Measurements from ENCODE around the gene CDC34.

Gene CDC34, protein sequence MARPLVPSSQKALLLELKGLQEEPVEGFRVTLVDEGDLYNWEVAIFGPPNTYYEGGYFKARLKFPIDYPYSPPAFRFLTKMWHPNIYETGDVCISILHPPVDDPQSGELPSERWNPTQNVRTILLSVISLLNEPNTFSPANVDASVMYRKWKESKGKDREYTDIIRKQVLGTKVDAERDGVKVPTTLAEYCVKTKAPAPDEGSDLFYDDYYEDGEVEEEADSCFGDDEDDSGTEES

GRCh38 chr19:531753-532560 is at the start of gene CDC34:
Gene CDC34 (plus strand): TSS chr19:531760. CDS start chr19:531932, 172 bp downstream.
- DNase-seq, result no peak

- no peak for DNase-seq
Measured at GRCh38 chr19:482186-483041, 49.1 kb upstream of the CDC34 start.

- DNase-seq, result no peak
Measured at GRCh38 chr19:483332-484072, 48.1 kb upstream of the CDC34 start.

- DNase-seq, result no peak
Measured at GRCh38 chr19:484494-484893, 47.1 kb upstream of the CDC34 start.

DNA sequence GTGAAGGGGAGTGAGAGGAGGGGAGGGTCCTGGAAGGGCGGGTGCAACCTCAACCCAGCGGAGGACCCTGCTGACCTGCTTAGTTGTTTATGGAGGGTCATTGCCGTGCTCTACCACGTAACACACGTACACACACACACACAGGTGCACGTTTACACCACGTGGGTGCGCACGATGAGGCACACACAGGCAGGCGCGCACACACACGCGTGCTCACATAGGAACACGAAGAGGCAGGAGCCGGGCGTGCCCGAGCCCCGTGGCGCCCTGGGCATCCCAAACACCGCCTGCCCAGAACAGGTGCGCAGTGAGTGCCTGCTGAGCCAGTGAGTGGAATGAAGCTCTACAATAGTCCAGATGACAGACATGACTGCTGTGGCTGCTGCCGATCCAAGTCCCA is 46.5 kb upstream of the CDC34 start:
- no peak for DNase-seq

DNA sequence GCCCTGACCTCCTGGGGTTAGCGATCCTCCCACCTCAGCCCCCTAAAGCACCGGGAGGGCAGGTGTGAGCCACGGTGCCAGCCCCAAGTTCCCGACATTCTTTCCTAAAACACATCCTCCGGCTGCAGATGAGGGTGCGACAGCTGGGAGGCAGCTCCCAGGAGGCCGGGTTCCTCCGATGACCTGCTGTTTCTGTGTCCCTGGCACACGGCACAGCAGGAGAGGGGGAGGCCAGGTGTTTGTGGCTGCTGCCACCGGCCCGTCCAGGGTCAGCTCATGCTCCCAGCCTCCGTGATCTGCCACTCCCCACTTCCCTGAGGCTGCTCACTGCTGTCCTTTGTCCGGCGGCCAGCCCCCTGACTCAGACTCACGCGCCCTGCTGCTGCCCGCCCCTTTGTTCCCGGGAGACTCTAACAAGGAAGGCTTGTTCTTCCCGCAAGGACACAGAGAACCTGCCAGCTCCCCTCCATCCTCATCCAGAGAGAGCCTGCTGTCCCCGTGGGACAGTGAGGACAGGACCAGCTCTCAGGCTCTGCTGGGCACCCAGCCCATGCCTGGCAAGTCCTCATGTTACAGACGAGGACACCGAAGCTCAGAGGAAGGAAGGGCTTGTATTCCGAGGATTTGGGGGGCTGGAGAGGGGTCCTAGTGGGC is 45.9 kb upstream of the CDC34 start:
- no peak for DNase-seq

GRCh38 chr19:488505-489417 is 42.8 kb upstream of the CDC34 start:
- peak; percentile 94 for DNase-seq

DNA sequence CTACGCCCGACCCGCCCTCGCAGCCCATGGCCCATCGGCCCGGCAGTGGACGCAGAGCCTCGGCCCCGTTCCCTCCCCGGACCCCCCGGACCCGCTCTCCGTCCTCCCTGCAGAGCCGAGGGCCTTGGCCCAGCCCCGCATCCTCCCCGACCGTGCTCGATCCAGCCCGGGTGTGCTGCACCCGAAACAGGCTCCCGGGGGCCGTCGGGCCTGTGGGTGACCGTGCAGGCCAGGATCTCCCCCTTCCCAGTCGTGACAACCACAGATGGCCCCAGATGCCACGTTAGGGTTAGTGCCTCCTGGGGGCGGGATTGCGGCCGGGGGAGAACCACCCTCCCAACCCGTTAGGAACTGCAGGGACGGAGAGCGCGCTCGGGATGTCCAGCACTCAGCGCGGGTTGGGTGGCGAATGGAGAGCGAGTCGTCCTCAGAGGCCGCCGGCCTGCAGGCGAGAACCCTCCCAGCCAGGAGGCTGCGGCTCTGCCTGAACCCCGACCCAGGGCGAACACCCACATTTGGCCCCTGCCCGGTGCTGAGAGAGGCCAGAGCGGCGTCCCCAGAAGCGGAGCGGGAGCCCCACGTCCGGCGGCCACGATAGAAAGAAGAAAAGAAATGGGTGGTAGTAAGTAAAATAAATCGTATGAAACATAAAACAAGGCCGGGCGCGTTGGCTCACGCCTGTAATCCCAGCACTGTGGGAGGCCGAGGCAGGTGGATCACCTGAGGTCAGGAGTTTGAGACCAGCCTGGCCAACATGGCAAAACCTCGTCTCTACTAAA is 42.0 kb upstream of the CDC34 start:
- no peak for DNase-seq

GRCh38 chr19:491146-491741 is 40.3 kb upstream of the CDC34 start:
- DNase-seq, result no peak

- DNase-seq, result no peak
Measured at GRCh38 chr19:492091-492531, 39.4 kb upstream of the CDC34 start.

- no peak for DNase-seq
Measured at GRCh38 chr19:493391-494170, 38.0 kb upstream of the CDC34 start.

GRCh38 chr19:494171-495080 is 37.1 kb upstream of the CDC34 start:
- no peak for DNase-seq

DNA sequence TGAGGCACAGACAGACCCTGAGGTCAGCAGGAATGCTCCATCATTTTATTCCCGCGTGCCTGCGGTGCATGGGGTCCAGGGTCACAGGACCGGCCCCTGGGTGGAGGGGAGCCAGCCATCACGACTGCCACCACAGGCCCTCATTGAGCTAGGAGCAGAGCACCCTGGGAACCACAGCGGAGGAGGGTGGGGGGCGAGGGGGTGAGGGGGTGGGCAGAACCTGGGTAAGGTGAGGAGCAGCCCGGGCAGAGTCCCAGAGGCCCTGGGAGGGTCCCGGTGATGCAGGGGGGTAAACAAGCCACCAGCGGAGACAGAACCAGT is 36.5 kb upstream of the CDC34 start:
- no peak for DNase-seq

DNA sequence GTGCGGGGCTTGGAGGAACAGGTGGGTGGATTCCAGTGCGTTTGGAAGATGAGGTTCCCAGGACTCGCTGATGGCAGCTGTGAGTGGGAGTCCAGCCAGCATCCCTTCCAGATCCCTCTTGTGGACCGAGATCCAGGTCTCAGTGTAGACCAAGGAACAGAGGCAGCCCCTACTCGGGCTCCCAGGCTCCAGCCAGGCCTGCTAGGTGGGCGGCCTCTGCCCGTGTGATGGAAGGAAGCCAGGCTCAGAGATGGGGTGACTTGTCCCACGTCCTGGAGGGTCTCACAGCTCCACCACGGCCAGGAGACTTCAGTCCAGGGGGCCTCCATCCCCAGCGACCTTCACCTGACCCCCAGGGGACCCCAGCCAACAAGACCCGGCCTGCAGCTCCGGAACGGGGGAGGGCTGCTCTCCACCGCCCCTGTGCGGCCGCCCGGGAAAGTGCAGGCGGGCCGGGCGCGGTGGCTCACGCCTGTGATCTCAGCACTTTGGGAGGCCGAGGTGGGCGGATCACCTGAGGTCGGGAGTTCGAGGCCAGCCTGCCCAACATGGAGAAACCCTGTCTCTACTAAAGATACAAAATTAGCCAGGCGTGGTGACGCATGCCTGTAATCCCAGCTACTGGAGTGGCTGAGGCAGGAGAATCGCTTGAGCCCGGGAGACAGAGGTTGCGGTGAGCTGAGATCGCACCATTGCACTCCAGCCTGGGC is 36.0 kb upstream of the CDC34 start:
- no peak for DNase-seq

DNA sequence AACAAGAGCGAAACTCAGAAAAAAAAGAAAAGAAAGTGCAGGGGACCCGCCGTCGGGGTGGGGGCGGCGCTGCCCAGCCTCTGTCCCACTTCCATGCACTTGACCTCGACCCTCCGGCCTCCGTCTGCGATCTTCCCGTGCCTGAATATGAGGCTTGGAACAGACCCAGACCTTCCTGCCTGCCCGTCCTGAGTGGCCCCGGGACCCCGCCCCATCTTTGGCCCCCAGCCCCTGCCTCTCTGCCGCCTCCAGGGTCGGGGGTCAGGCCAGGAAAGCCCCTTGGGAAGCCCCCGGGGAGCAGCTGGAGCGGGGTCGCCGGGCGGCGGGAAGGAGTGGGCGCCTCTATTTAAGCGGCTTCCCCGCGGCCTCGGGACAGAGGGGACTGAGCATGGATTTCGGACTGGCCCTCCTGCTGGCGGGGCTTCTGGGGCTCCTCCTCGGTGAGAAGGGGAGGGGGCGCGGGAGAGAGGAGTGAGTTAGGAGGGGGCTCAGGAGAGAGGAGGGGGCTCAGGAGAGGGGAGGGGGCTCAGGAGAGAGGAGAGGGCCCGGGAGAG is 35.4 kb upstream of the CDC34 start, which contains the start of gene MADCAM1:
Gene MADCAM1, plus strand, starts transcription at position 375 of the 554 bp plus-strand sequence. Its CDS starts 14 bp downstream, at position 389.
- DNase-seq, result no peak

GRCh38 chr19:496986-497385 is 34.6 kb upstream of the CDC34 start:
- DNase-seq, result no peak

GRCh38 chr19:497491-497868 is 34.1 kb upstream of the CDC34 start:
- DNase-seq, result no peak
